ENCODE data around the gene PHF2. TPM values are rescaled to one million over a fixed set of nuclear protein-coding genes. Genes with fewer than 3 reads are reported as not detected.

The PHF2 gene
- total and polyA plus RNA-seq, 9 donors, result 21.3 to 45.8 (median 36.6) TPM

GRCh38 chr9:93701494-93702218, 125.3 kb downstream of the PHF2 start:
- 100% methylated on average over 1 of the region's 16 CpGs for WGBS (ENCODE audit: insufficient coverage)
- H3K27me3 ChIP-seq (ENCODE audit: control insufficient read depth, insufficient read depth, low read length), result no peaks in the 10 kb centered on the region
- no peaks in the 10 kb centered on the region for H3K36me3 ChIP-seq (ENCODE audit: control insufficient read depth, insufficient read depth, low read length)
- no peaks in the 10 kb centered on the region for H3K4me1 ChIP-seq (ENCODE audit: control insufficient read depth, insufficient read depth, low read length)
- H3K27ac ChIP-seq (ENCODE audit: low read length), result no peak overlapping the region
- no peak overlapping the region for H3K4me3 ChIP-seq (ENCODE audit: low read length)
- peaks cover 3% of the 10 kb centered on the region for H3K9me3 ChIP-seq (replicated peaks; ENCODE audit: control insufficient read depth, low read depth, low read length)
- DNase-seq, result no peak

- WGBS (ENCODE audit: insufficient coverage), result no CpG with 5 or more reads among the region's 7 CpGs
- H3K27ac ChIP-seq (ENCODE audit: low read length), result no peak overlapping the region
- no peaks in the 10 kb centered on the region for H3K36me3 ChIP-seq (ENCODE audit: control insufficient read depth, insufficient read depth, low read length)
- H3K27me3 ChIP-seq (ENCODE audit: control insufficient read depth, insufficient read depth, low read length), result no peaks in the 10 kb centered on the region
- H3K4me3 ChIP-seq (ENCODE audit: low read length), result no peak overlapping the region
- DNase-seq, result no peak
- no peaks in the 10 kb centered on the region for H3K4me1 ChIP-seq (ENCODE audit: control insufficient read depth, insufficient read depth, low read length)
- peaks cover 3% of the 10 kb centered on the region for H3K9me3 ChIP-seq (replicated peaks; ENCODE audit: control insufficient read depth, low read depth, low read length)
Measured at GRCh38 chr9:93702261-93702660, 125.9 kb downstream of the PHF2 start.

- peaks cover 11% of the 10 kb centered on the region for H3K4me1 ChIP-seq (ENCODE audit: control insufficient read depth, insufficient read depth, low read length)
- H3K27me3 ChIP-seq (ENCODE audit: control insufficient read depth, insufficient read depth, low read length), result no peaks in the 10 kb centered on the region
- WGBS (ENCODE audit: insufficient coverage), result 82% methylated on average over 7 of the region's 8 CpGs
- peaks cover 3% of the 10 kb centered on the region for H3K9me3 ChIP-seq (replicated peaks; ENCODE audit: control insufficient read depth, low read depth, low read length)
- H3K4me3 ChIP-seq (ENCODE audit: low read length), result no peak overlapping the region
- peak overlapping the region; percentile 82 for H3K27ac ChIP-seq (ENCODE audit: low read length)
- H3K36me3 ChIP-seq (ENCODE audit: control insufficient read depth, insufficient read depth, low read length), result no peaks in the 10 kb centered on the region
- DNase-seq, result no peak
Measured at GRCh38 chr9:93708289-93708986, 132.1 kb downstream of the PHF2 start.

GRCh38 chr9:93708987-93709302, 132.6 kb downstream of the PHF2 start:
- H3K36me3 ChIP-seq (ENCODE audit: control insufficient read depth, insufficient read depth, low read length), result no peaks in the 10 kb centered on the region
- no peak for DNase-seq
- no peak overlapping the region for H3K4me3 ChIP-seq (ENCODE audit: low read length)
- peaks cover 3% of the 10 kb centered on the region for H3K9me3 ChIP-seq (replicated peaks; ENCODE audit: control insufficient read depth, low read depth, low read length)
- peak overlapping the region; percentile 82 for H3K27ac ChIP-seq (ENCODE audit: low read length)
- peaks cover 11% of the 10 kb centered on the region for H3K4me1 ChIP-seq (ENCODE audit: control insufficient read depth, insufficient read depth, low read length)
- 93% methylated on average over 2 of the region's 2 CpGs for WGBS (ENCODE audit: insufficient coverage)
- no peaks in the 10 kb centered on the region for H3K27me3 ChIP-seq (ENCODE audit: control insufficient read depth, insufficient read depth, low read length)

DNA sequence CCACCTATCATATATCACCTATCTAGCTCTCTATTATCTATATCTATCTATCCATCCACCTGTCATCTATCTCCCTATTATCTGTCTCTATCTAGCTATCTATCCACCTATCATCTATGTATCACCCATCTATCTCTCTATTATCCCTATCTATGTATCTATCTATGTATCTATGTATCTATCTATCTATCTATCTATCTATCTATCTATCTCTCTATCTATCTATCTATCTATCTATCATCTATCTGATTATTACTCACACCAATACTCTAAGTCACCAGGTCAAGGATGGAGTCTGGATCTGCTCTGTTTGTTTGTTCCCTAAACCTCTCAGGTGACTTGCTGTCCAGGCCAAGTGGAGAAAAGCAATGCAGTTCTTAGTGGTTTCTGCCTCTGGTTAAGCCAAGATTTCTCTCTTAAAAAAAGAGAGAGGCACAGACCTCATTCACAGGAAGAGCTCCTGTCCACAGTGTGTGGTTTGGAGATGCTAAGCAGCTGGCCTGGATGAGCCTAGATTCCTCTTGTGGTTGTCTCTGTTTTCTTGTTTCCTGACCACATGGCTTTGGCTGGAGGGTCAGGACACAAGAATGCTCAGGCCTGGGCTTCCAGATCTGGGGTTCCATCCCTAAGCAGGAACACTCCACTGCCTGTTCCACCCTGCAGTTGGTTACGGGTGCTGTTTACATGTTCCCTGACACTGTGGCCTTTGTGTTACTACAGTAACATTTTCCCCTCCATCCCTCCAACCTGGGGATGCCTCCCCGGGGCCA, 133.4 kb downstream of the PHF2 start:
- H3K4me1 ChIP-seq (ENCODE audit: control insufficient read depth, insufficient read depth, low read length), result peaks cover 11% of the 10 kb centered on the region
- peaks cover 3% of the 10 kb centered on the region for H3K9me3 ChIP-seq (replicated peaks; ENCODE audit: control insufficient read depth, low read depth, low read length)
- H3K27me3 ChIP-seq (ENCODE audit: control insufficient read depth, insufficient read depth, low read length), result no peaks in the 10 kb centered on the region
- H3K27ac ChIP-seq (ENCODE audit: low read length), result no peak overlapping the region
- DNase-seq, result no peak
- H3K36me3 ChIP-seq (ENCODE audit: control insufficient read depth, insufficient read depth, low read length), result no peaks in the 10 kb centered on the region
- no peak overlapping the region for H3K4me3 ChIP-seq (ENCODE audit: low read length)
- WGBS (ENCODE audit: insufficient coverage), result 100% methylated on average over 1 of the region's 2 CpGs

DNA sequence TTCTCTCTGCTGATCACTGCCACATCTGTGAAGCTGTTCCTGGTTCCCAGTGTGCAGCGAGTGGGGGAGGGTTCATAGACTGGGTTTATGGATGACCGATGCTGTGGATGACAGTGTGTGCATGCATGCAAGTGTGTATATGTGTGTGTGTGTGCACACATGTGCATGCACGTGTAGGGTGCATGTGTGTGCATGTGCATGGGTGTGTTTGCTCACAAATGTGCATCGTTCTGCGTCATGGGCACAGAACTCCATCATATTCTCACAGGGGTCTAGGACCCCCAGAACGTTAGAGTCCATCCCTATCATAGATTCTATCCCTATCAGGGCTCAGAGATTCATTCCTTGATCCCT, 134.0 kb downstream of the PHF2 start:
- H3K4me3 ChIP-seq (ENCODE audit: low read length), result no peak overlapping the region
- WGBS (ENCODE audit: insufficient coverage), result 59% methylated on average over 2 of the region's 6 CpGs
- peaks cover 11% of the 10 kb centered on the region for H3K4me1 ChIP-seq (ENCODE audit: control insufficient read depth, insufficient read depth, low read length)
- DNase-seq, result no peak
- H3K27me3 ChIP-seq (ENCODE audit: control insufficient read depth, insufficient read depth, low read length), result no peaks in the 10 kb centered on the region
- no peak overlapping the region for H3K27ac ChIP-seq (ENCODE audit: low read length)
- H3K36me3 ChIP-seq (ENCODE audit: control insufficient read depth, insufficient read depth, low read length), result no peaks in the 10 kb centered on the region
- H3K9me3 ChIP-seq (replicated peaks; ENCODE audit: control insufficient read depth, low read depth, low read length), result peaks cover 3% of the 10 kb centered on the region

DNA sequence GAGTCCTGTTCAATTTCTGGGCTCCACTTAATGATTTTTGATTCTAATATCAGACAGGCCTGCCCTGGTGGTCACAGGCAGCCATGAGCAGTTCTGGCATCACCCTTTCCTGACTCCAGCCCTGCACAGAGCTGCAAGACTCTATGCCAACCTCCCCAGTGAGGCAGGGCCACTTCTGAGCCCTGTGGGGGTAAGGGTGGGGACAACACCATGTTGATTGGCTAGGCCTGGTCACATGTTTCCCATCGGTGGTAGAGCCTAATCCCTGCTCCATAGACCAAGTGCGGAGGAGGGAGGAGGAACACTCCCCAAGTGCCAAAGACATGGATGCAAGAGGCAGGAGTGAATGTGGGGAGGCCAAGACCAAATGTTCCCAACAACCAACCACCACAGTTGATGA, 134.6 kb downstream of the PHF2 start:
- Histone ChIP-seq H3K4me1 (ENCODE audit: control insufficient read depth, insufficient read depth, low read length) (peaks cover 11% of the 10 kb centered on the region), H3K36me3 (ENCODE audit: control insufficient read depth, insufficient read depth, low read length) (no peaks in the 10 kb centered on the region), H3K27me3 (ENCODE audit: control insufficient read depth, insufficient read depth, low read length) (no peaks in the 10 kb centered on the region), H3K27ac (ENCODE audit: low read length) (no peak overlapping the region), H3K4me3 (ENCODE audit: low read length) (no peak overlapping the region), H3K9me3 (replicated peaks; ENCODE audit: control insufficient read depth, low read depth, low read length) (peaks cover 3% of the 10 kb centered on the region)
- no peak for DNase-seq
- 86% methylated on average over 1 of the region's 2 CpGs for WGBS (ENCODE audit: insufficient coverage)

DNA sequence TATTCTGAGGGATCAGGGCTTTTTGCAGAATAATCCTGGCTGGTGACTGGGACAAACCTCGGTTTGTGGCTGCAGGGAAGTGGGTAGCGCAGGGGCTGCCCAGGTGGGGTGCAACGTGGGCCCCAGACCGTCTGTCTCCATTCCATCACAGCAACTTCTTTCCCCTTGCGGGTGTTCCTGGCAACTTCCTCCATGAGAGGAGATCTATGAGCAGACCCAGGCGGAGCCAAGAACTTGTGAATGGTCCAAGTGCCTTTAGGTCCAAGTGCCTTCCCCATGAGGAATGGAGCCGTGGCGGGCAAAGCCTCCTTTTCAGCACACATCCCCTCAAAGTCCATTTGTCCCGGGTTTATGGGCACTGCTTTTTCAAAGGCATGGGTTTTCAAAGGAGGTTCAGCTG, 136.5 kb downstream of the PHF2 start:
- H3K9me3 ChIP-seq (replicated peaks; ENCODE audit: control insufficient read depth, low read depth, low read length), result no peaks in the 10 kb centered on the region
- H3K27ac ChIP-seq (ENCODE audit: low read length), result no peak overlapping the region
- WGBS (ENCODE audit: insufficient coverage), result 92% methylated on average over 6 of the region's 9 CpGs
- H3K4me1 ChIP-seq (ENCODE audit: control insufficient read depth, insufficient read depth, low read length), result peaks cover 11% of the 10 kb centered on the region
- no peak overlapping the region for H3K4me3 ChIP-seq (ENCODE audit: low read length)
- peaks cover 2% of the 10 kb centered on the region for H3K27me3 ChIP-seq (ENCODE audit: control insufficient read depth, insufficient read depth, low read length)
- H3K36me3 ChIP-seq (ENCODE audit: control insufficient read depth, insufficient read depth, low read length), result no peaks in the 10 kb centered on the region
- DNase-seq, result no peak

- peaks cover 2% of the 10 kb centered on the region for H3K27me3 ChIP-seq (ENCODE audit: control insufficient read depth, insufficient read depth, low read length)
- 78% methylated on average over 1 of the region's 4 CpGs for WGBS (ENCODE audit: insufficient coverage)
- no peak overlapping the region for H3K4me3 ChIP-seq (ENCODE audit: low read length)
- no peaks in the 10 kb centered on the region for H3K9me3 ChIP-seq (replicated peaks; ENCODE audit: control insufficient read depth, low read depth, low read length)
- H3K36me3 ChIP-seq (ENCODE audit: control insufficient read depth, insufficient read depth, low read length), result no peaks in the 10 kb centered on the region
- no peak overlapping the region for H3K27ac ChIP-seq (ENCODE audit: low read length)
- H3K4me1 ChIP-seq (ENCODE audit: control insufficient read depth, insufficient read depth, low read length), result peaks cover 4% of the 10 kb centered on the region
- no peak for DNase-seq
Measured at GRCh38 chr9:93713716-93714115, 137.3 kb downstream of the PHF2 start.

GRCh38 chr9:93721417-93721965, 145.1 kb downstream of the PHF2 start:
- Histone ChIP-seq H3K36me3 (ENCODE audit: control insufficient read depth, insufficient read depth, low read length) (no peaks in the 10 kb centered on the region), H3K4me1 (ENCODE audit: control insufficient read depth, insufficient read depth, low read length) (no peaks in the 10 kb centered on the region), H3K27ac (ENCODE audit: low read length) (no peak overlapping the region), H3K9me3 (replicated peaks; ENCODE audit: control insufficient read depth, low read depth, low read length) (peaks cover 5% of the 10 kb centered on the region), H3K4me3 (ENCODE audit: low read length) (no peak overlapping the region), H3K27me3 (ENCODE audit: control insufficient read depth, insufficient read depth, low read length) (peaks cover 3% of the 10 kb centered on the region)
- no peak for DNase-seq
- WGBS (ENCODE audit: insufficient coverage), result 80% methylated on average over 9 of the region's 13 CpGs

Data from muscle of leg (tissue), 11 donors.